Measurements from ENCODE around the gene CCDC3.

Gene CCDC3

DNA sequence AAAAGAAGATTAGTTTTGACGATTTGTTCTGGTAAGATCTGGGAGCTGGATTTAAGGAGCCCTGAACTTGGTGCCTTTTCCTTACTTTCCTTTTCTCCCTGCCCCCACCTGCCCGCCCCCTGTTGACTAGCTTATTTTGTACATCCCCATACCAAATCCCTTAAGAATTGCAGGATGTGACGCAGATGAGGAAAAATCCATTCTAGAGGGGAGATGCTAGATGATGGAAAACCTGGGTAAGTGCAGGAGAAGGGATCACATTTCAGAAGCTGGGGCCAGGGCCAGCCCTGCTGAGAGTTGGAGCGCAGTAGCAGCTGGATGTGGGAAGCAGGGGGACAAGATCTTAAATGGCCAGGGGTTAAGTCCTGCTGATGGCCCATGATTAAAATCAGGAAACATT, 93.9 kb downstream of the CCDC3 start:
- Histone ChIP-seq H3K27me3 (ENCODE audit: insufficient read depth, poor library complexity, severe bottlenecking) (no peaks in the 10 kb centered on the region), H3K9me3 (ENCODE audit: severe bottlenecking) (no peaks in the 10 kb centered on the region), H3K4me1 (ENCODE audit: insufficient read depth, poor library complexity, severe bottlenecking) (no peaks in the 10 kb centered on the region), H3K36me3 (ENCODE audit: low read depth) (no peaks in the 10 kb centered on the region), H3K27ac (ENCODE audit: poor library complexity, severe bottlenecking) (no peak overlapping the region), H3K4me3 (ENCODE audit: severe bottlenecking) (no peak overlapping the region)
- ATAC-seq (ENCODE audit: low read depth) (no peak), DNase-seq (ENCODE audit: low spot score) (no peak)
- TF ChIP-seq, protein P1, sequence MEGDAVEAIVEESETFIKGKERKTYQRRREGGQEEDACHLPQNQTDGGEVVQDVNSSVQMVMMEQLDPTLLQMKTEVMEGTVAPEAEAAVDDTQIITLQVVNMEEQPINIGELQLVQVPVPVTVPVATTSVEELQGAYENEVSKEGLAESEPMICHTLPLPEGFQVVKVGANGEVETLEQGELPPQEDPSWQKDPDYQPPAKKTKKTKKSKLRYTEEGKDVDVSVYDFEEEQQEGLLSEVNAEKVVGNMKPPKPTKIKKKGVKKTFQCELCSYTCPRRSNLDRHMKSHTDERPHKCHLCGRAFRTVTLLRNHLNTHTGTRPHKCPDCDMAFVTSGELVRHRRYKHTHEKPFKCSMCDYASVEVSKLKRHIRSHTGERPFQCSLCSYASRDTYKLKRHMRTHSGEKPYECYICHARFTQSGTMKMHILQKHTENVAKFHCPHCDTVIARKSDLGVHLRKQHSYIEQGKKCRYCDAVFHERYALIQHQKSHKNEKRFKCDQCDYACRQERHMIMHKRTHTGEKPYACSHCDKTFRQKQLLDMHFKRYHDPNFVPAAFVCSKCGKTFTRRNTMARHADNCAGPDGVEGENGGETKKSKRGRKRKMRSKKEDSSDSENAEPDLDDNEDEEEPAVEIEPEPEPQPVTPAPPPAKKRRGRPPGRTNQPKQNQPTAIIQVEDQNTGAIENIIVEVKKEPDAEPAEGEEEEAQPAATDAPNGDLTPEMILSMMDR (IDR thresholded peaks at IDR 0.05; ENCODE audit: poor library complexity, severe bottlenecking) = no peak

DNA sequence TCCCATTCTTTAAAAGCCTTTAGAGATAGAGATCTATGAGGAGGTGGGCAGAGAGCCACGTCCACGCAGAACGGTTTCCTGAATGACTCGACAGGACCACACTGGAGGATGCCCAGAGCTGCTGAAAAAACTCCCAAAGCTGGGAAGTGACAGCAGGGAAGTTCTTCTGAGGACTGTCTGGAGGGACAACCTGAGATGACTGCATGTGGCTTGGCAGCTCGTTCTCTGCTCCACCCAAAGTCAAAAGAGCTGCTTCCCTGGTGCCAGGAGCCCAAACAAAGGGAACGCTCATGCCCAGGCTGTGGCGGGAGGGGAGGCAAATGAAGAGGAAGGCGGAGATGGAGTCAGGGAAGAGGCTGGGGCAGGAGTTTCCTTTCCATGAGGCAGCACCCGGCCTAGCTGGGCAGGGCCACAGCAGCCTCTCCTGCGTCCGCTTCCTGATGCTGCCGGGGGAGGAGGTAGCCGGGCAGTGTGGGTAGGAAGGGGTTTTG, 95.4 kb downstream of the CCDC3 start:
- H3K36me3 ChIP-seq (ENCODE audit: low read depth) = no peaks in the 10 kb centered on the region
- H3K4me3 ChIP-seq (ENCODE audit: severe bottlenecking) = no peak overlapping the region
- TF ChIP-seq, protein P1 (IDR thresholded peaks at IDR 0.05; ENCODE audit: poor library complexity, severe bottlenecking) = no peak
- H3K9me3 ChIP-seq (ENCODE audit: severe bottlenecking) = no peaks in the 10 kb centered on the region
- H3K27me3 ChIP-seq (ENCODE audit: insufficient read depth, poor library complexity, severe bottlenecking) = no peaks in the 10 kb centered on the region
- no peak overlapping the region for H3K27ac ChIP-seq (ENCODE audit: poor library complexity, severe bottlenecking)
- no peaks in the 10 kb centered on the region for H3K4me1 ChIP-seq (ENCODE audit: insufficient read depth, poor library complexity, severe bottlenecking)
- DNase-seq (ENCODE audit: low spot score) (no peak), ATAC-seq (ENCODE audit: low read depth) (no peak)

DNA sequence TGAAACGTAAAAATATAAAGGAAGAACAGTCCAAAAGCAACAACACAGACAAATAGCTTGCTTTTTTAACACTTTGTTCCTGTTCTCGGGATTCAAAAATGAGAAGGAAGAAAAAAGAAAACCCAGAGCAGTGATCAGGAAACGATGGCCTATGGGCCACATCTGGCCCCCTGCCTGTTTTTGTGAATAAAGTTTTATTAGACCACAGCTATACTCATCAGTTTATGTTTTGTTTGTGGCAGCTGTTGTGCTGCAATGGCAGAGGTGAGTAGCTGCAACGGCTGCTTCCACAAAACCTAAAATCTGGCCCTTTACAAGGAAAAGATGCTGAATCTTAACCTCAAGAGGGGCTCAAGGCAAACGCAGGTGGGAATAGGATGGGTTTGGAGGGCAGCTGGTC, 96.4 kb downstream of the CCDC3 start:
- no peak overlapping the region for H3K4me3 ChIP-seq (ENCODE audit: severe bottlenecking)
- TF ChIP-seq, protein P1 (IDR thresholded peaks at IDR 0.05; ENCODE audit: poor library complexity, severe bottlenecking) = no peak
- DNase-seq (ENCODE audit: low spot score) (no peak), ATAC-seq (ENCODE audit: low read depth) (no peak)
- H3K36me3 ChIP-seq (ENCODE audit: low read depth) = no peaks in the 10 kb centered on the region
- no peaks in the 10 kb centered on the region for H3K4me1 ChIP-seq (ENCODE audit: insufficient read depth, poor library complexity, severe bottlenecking)
- H3K9me3 ChIP-seq (ENCODE audit: severe bottlenecking) = no peaks in the 10 kb centered on the region
- H3K27me3 ChIP-seq (ENCODE audit: insufficient read depth, poor library complexity, severe bottlenecking) = no peaks in the 10 kb centered on the region
- no peak overlapping the region for H3K27ac ChIP-seq (ENCODE audit: poor library complexity, severe bottlenecking)

DNA sequence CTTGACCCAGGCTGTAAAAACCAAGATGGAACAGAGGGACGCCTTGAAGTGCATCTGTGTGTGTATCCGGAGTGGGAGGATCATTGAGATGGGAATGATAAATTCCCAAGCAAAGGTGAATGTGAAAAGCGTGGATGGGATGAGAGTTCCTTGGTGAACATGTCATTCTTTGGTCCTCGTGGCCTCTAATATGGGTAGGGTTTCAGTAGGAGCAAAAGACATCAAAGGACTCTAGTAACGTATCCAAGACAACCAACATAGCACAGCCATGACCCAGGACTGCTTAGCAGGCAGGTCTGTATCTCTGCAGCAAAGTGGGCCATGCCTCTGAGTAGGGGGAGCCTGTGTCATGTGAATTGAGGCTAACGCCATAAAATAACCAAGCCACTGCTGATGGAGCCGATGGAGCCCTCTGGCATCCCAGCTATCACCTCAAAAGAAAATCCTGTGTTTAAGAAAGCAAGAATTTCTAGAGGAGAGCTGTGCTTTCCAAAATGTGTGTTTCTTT, 98.6 kb downstream of the CCDC3 start:
- no peaks in the 10 kb centered on the region for H3K9me3 ChIP-seq (ENCODE audit: severe bottlenecking)
- TF ChIP-seq, protein P1 (IDR thresholded peaks at IDR 0.05; ENCODE audit: poor library complexity, severe bottlenecking) = no peak
- DNase-seq (ENCODE audit: low spot score) (no peak), ATAC-seq (ENCODE audit: low read depth) (no peak)
- no peak overlapping the region for H3K4me3 ChIP-seq (ENCODE audit: severe bottlenecking)
- no peaks in the 10 kb centered on the region for H3K4me1 ChIP-seq (ENCODE audit: insufficient read depth, poor library complexity, severe bottlenecking)
- H3K36me3 ChIP-seq (ENCODE audit: low read depth) = no peaks in the 10 kb centered on the region
- no peaks in the 10 kb centered on the region for H3K27me3 ChIP-seq (ENCODE audit: insufficient read depth, poor library complexity, severe bottlenecking)
- no peak overlapping the region for H3K27ac ChIP-seq (ENCODE audit: poor library complexity, severe bottlenecking)

DNA sequence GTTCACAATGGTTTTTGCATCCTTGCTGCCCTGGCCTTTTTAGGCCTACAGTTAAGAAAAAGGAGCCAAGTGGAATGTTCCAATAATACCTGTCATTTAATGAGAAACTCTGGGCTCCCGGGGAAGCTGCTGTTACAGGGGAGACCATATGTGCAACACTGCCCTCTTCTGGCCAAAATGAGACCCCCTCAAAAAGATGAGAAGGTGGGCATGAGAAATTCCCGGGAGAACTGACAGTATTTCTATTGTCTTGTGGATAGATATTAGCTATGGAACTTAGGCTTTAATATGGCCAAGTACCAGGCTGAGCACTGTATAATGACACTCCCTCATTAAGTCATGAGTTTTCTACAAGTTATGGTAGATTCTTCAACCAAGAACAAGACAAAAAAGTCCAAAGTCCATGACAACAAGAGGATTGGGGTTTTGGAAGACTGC, 99.4 kb downstream of the CCDC3 start:
- Histone ChIP-seq H3K27me3 (ENCODE audit: insufficient read depth, poor library complexity, severe bottlenecking) (no peaks in the 10 kb centered on the region), H3K9me3 (ENCODE audit: severe bottlenecking) (no peaks in the 10 kb centered on the region), H3K4me1 (ENCODE audit: insufficient read depth, poor library complexity, severe bottlenecking) (no peaks in the 10 kb centered on the region), H3K36me3 (ENCODE audit: low read depth) (no peaks in the 10 kb centered on the region), H3K27ac (ENCODE audit: poor library complexity, severe bottlenecking) (no peak overlapping the region), H3K4me3 (ENCODE audit: severe bottlenecking) (no peak overlapping the region)
- TF ChIP-seq, protein P1 (IDR thresholded peaks at IDR 0.05; ENCODE audit: poor library complexity, severe bottlenecking) = peak; percentile 86
- ATAC-seq (ENCODE audit: low read depth) = 0 out of 3 replicates have a peak, but pooled peaks have one; percentile 42
- DNase-seq (ENCODE audit: low spot score) = no peak

All from RWPE2 (cell line).